Common myeloid progenitor, CD34-positive (primary cell): ENCODE results near the gene MYO18B.

Source experiments
- CTCF ChIA-PET: fragments of 350-600 bp; sonication (Branson Sonifier 250); formaldehyde crosslinking; loops from one replicate; lab custom pipeline; 2021; ENCODE audit warnings: antibody characterized with exemption; lab: Charles Lee
- POLR2A ChIA-PET: fragments of 350-600 bp; sonication (Branson Sonifier 250); formaldehyde crosslinking; loops from one replicate; lab custom pipeline; 2021; ENCODE audit warnings: antibody characterized with exemption; lab: Charles Lee
- DNase-seq, 3 donors: peaks; one replicate each; pipeline versions ENCODE4 v3.0.0 to v3.0.0-alpha.2; 2013
- H3K27ac ChIP-seq, 2 experiments: 1 replicate in 1 of 2; 2 replicates in 1 of 2; pipeline ENCODE4 v1.7.0; 2013; ENCODE audit warnings: inconsistent platforms in 2 of 2, low read length in 2 of 2, mild to moderate bottlenecking in 2 of 2, low read depth in 1 of 2, moderate library complexity in 1 of 2; ENCODE audit not compliant: severe bottlenecking in 2 of 2, insufficient read depth in 1 of 2, poor library complexity in 1 of 2
- H3K27me3 ChIP-seq, 5 experiments: replicated peaks in 2 of 5; 1 replicate in 3 of 5; 2 replicates in 2 of 5; pipeline versions ENCODE4 v1.6.1 to v1.7.0; 2013; ENCODE audit warnings: low read length in 4 of 5, mild to moderate bottlenecking in 2 of 5, moderate library complexity in 2 of 5, inconsistent platforms in 1 of 5; ENCODE audit not compliant: insufficient read depth in 5 of 5, control insufficient read depth in 4 of 5
- H3K36me3 ChIP-seq, 4 experiments: 1 replicate in 2 of 4; 2 replicates in 2 of 4; pipeline versions ENCODE4 v1.6.1 to v1.7.0; 2013; ENCODE audit warnings: low read length in 3 of 4, control low read depth in 1 of 4, mild to moderate bottlenecking in 1 of 4; ENCODE audit not compliant: control insufficient read depth in 4 of 4, insufficient read depth in 4 of 4
- H3K4me1 ChIP-seq, 4 experiments: 1 replicate in 3 of 4; 2 replicates in 1 of 4; pipeline versions ENCODE4 v1.6.1 to v1.7.1; 2013; ENCODE audit warnings: low read length in 3 of 4, mild to moderate bottlenecking in 3 of 4, control low read depth in 1 of 4, inconsistent platforms in 1 of 4, moderate library complexity in 1 of 4; ENCODE audit not compliant: control insufficient read depth in 4 of 4, insufficient read depth in 4 of 4; ENCODE audit errors: control extremely low read depth in 1 of 4
- H3K4me3 ChIP-seq, 7 experiments: 1 replicate in 4 of 7; 2 replicates in 3 of 7; pipeline versions ENCODE4 v1.5.1 to v1.7.0; 2013; ENCODE audit warnings: mild to moderate bottlenecking in 7 of 7, low read length in 6 of 7, moderate library complexity in 6 of 7, inconsistent platforms in 2 of 7, low read depth in 2 of 7, control low read depth in 1 of 7; ENCODE audit not compliant: insufficient read depth in 4 of 7, control insufficient read depth in 1 of 7; ENCODE audit errors: extremely low read depth in 1 of 7
- H3K9me3 ChIP-seq, 5 experiments: 1 replicate in 4 of 5; 2 replicates in 1 of 5; pipeline versions ENCODE4 v1.6.1 to v1.7.1; 2013; ENCODE audit warnings: low read length in 4 of 5, mild to moderate bottlenecking in 2 of 5, inconsistent platforms in 1 of 5, low read depth in 1 of 5, moderate library complexity in 1 of 5; ENCODE audit not compliant: control insufficient read depth in 4 of 5, insufficient read depth in 2 of 5; ENCODE audit errors: control extremely low read depth in 1 of 5
- WGBS: methylation state at CpG from one replicate; pipeline ENCODE4 v1.1.5; 2013; ENCODE audit not compliant: insufficient coverage; 5-methylcytosine and 5-hydroxymethylcytosine counted together

MYO18B gene

GRCh38 chr22:25930788-25931310 is 188.9 kb downstream of the MYO18B start:
- Histone ChIP-seq H3K4me1 (no peaks in the 10 kb centered on the region), H3K27me3 (peaks cover 2 to 57% (median 6%) of the 10 kb centered on the region in 5 experiments), H3K27ac (no peak overlapping the region), H3K36me3 (no peaks in the 10 kb centered on the region), H3K4me3 (no peak overlapping the region), H3K9me3 (peaks cover 0 to 14% (median 4%) of the 10 kb centered on the region in 5 experiments)
- ChIA-PET CTCF (no interaction called here), POLR2A (no interaction called here)
- WGBS = 80% methylated on average over 7 of the region's 7 CpGs
- DNase-seq = no peak

- no peak for DNase-seq
- Histone ChIP-seq H3K4me1 (no peaks in the 10 kb centered on the region), H3K36me3 (no peaks in the 10 kb centered on the region), H3K9me3 (peaks cover 0 to 7% (median 4%) of the 10 kb centered on the region in 5 experiments), H3K27me3 (peaks cover 2 to 57% (median 5%) of the 10 kb centered on the region in 5 experiments), H3K4me3 (no peak overlapping the region), H3K27ac (no peak overlapping the region)
- CTCF ChIA-PET = no interaction called here
- POLR2A ChIA-PET = no interaction called here
- no CpG with 5 or more reads among the region's 3 CpGs for WGBS
These were observed 191.3 kb downstream of the MYO18B start for GRCh38 chr22:25933158-25933788.

GRCh38 chr22:25935266-25936058 is 193.5 kb downstream of the MYO18B start:
- no peaks in the 10 kb centered on the region for H3K36me3 ChIP-seq
- H3K9me3 ChIP-seq = peaks cover 0 to 7% (median 4%) of the 10 kb centered on the region in 5 experiments
- WGBS = 37% methylated on average over 3 of the region's 7 CpGs
- H3K27ac ChIP-seq = no peak overlapping the region
- no peak for DNase-seq
- ChIA-PET POLR2A (no interaction called here), CTCF (no interaction called here)
- peaks cover 2 to 39% (median 7%) of the 10 kb centered on the region in 5 experiments for H3K27me3 ChIP-seq
- no peak overlapping the region for H3K4me3 ChIP-seq
- H3K4me1 ChIP-seq = no peaks in the 10 kb centered on the region

GRCh38 chr22:25938151-25938550 is 196.2 kb downstream of the MYO18B start:
- CTCF ChIA-PET = no interaction called here
- H3K36me3 ChIP-seq = no peaks in the 10 kb centered on the region
- peaks cover 3 to 58% (median 14%) of the 10 kb centered on the region in 5 experiments for H3K27me3 ChIP-seq
- 89% methylated on average over 1 of the region's 1 CpG for WGBS
- no peak overlapping the region for H3K4me3 ChIP-seq
- no peak for DNase-seq
- peaks cover 0 to 7% (median 1%) of the 10 kb centered on the region in 5 experiments for H3K9me3 ChIP-seq
- POLR2A ChIA-PET = no interaction called here
- H3K27ac ChIP-seq = no peak overlapping the region
- no peaks in the 10 kb centered on the region for H3K4me1 ChIP-seq

GRCh38 chr22:25939384-25939783 is 197.4 kb downstream of the MYO18B start:
- ChIA-PET CTCF (no interaction called here), POLR2A (no interaction called here)
- Histone ChIP-seq H3K4me3 (no peak overlapping the region), H3K4me1 (no peaks in the 10 kb centered on the region), H3K36me3 (no peaks in the 10 kb centered on the region), H3K9me3 (peaks cover 0 to 3% (median 0%) of the 10 kb centered on the region in 5 experiments), H3K27me3 (peaks cover 2 to 55% (median 14%) of the 10 kb centered on the region in 5 experiments), H3K27ac (no peak overlapping the region)
- DNase-seq = no peak
- 96% methylated on average over 4 of the region's 4 CpGs for WGBS

GRCh38 chr22:25940479-25940878 is 198.5 kb downstream of the MYO18B start:
- Histone ChIP-seq H3K27me3 (peaks cover 0 to 44% (median 10%) of the 10 kb centered on the region in 5 experiments), H3K27ac (no peak overlapping the region), H3K4me1 (no peaks in the 10 kb centered on the region), H3K36me3 (no peaks in the 10 kb centered on the region), H3K9me3 (peaks cover 0 to 3% (median 0%) of the 10 kb centered on the region in 5 experiments), H3K4me3 (no peak overlapping the region)
- no peak for DNase-seq
- ChIA-PET CTCF (no interaction called here), POLR2A (no interaction called here)
- WGBS = 90% methylated on average over 2 of the region's 2 CpGs
